RWPE2 (cell line): ENCODE measurements around the gene PRG2.
"Not testable (repeated sequence)": the region's sequence is repeated elsewhere in the genome, so short reads cannot be mapped to it uniquely, and the experiment has no call there.

Source experiments
- ATAC-seq: fragments of 200-7000 bp; cut with Tn5 transposase; 3 replicates; pipeline ENCODE4 v1.9.1; 2021; ENCODE audit warnings: low read depth
- DNase-seq: peaks from one replicate; pipeline ENCODE4 v3.0.0-alpha.2; 2020; ENCODE audit warnings: low spot score
- H3K27ac ChIP-seq: fragments of 450-650 bp; 2 replicates; pipeline ENCODE4 v1.5.1; 2017; ENCODE audit warnings: mild to moderate bottlenecking; ENCODE audit not compliant: poor library complexity, severe bottlenecking
- H3K27me3 ChIP-seq: fragments of 250-450 bp; sonication (Bioruptor Pico); 2 replicates; pipeline ENCODE4 v1.5.1; 2021; ENCODE audit warnings: mild to moderate bottlenecking, moderate library complexity; ENCODE audit not compliant: insufficient read depth, poor library complexity, severe bottlenecking
- H3K36me3 ChIP-seq: fragments of 250-450 bp; sonication (Bioruptor Pico); 2 replicates; pipeline ENCODE4 v1.5.1; 2020; ENCODE audit warnings: low read depth, mild to moderate bottlenecking, moderate library complexity
- H3K4me1 ChIP-seq: fragments of 250-450 bp; sonication (Bioruptor Pico); 2 replicates; pipeline ENCODE4 v1.5.1; 2021; ENCODE audit warnings: mild to moderate bottlenecking, moderate library complexity; ENCODE audit not compliant: insufficient read depth, poor library complexity, severe bottlenecking
- H3K4me3 ChIP-seq: fragments of 250-450 bp; sonication (Bioruptor Pico); 2 replicates; pipeline ENCODE4 v1.5.1; 2021; ENCODE audit warnings: mild to moderate bottlenecking, moderate library complexity; ENCODE audit not compliant: severe bottlenecking
- H3K9me3 ChIP-seq: fragments of 250-450 bp; sonication (Bioruptor Pico); 2 replicates; pipeline ENCODE4 v1.5.1; 2021; ENCODE audit warnings: mild to moderate bottlenecking, moderate library complexity; ENCODE audit not compliant: severe bottlenecking
- TF ChIP-seq, protein P1 (sequence below): fragments of 450-650 bp; IDR thresholded peaks from one replicate; pipeline ENCODE4 v1.5.1; 2017; ENCODE audit warnings: mild to moderate bottlenecking, moderate library complexity; ENCODE audit not compliant: poor library complexity, severe bottlenecking

PRG2 gene

GRCh38 chr11:57341250-57341808 is 49.1 kb downstream of the PRG2 start:
- Histone ChIP-seq H3K9me3 (no peaks in the 10 kb centered on the region), H3K4me3 (no peak overlapping the region), H3K27ac (no peak overlapping the region), H3K36me3 (no peaks in the 10 kb centered on the region), H3K4me1 (peaks cover 2% of the 10 kb centered on the region), H3K27me3 (no peaks in the 10 kb centered on the region)
- TF ChIP-seq, protein P1, sequence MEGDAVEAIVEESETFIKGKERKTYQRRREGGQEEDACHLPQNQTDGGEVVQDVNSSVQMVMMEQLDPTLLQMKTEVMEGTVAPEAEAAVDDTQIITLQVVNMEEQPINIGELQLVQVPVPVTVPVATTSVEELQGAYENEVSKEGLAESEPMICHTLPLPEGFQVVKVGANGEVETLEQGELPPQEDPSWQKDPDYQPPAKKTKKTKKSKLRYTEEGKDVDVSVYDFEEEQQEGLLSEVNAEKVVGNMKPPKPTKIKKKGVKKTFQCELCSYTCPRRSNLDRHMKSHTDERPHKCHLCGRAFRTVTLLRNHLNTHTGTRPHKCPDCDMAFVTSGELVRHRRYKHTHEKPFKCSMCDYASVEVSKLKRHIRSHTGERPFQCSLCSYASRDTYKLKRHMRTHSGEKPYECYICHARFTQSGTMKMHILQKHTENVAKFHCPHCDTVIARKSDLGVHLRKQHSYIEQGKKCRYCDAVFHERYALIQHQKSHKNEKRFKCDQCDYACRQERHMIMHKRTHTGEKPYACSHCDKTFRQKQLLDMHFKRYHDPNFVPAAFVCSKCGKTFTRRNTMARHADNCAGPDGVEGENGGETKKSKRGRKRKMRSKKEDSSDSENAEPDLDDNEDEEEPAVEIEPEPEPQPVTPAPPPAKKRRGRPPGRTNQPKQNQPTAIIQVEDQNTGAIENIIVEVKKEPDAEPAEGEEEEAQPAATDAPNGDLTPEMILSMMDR = no peak
- DNase-seq = no peak
- ATAC-seq = no peak

GRCh38 chr11:57340039-57340615 is 50.3 kb downstream of the PRG2 start:
- TF ChIP-seq, protein P1 = no peak
- H3K9me3 ChIP-seq = no peaks in the 10 kb centered on the region
- no peak for ATAC-seq

GRCh38 chr11:57339328-57339727 is 51.1 kb downstream of the PRG2 start:
- peaks cover 7% of the 10 kb centered on the region for H3K36me3 ChIP-seq
- TF ChIP-seq, protein P1 = no peak
- no peak for ATAC-seq

More at GRCh38 chr11:57340039-57340615, 50.3 kb downstream of the PRG2 start:
- Histone ChIP-seq H3K4me1 (peaks cover 5% of the 10 kb centered on the region), H3K27me3 (no peaks in the 10 kb centered on the region), H3K4me3 (no peak overlapping the region), H3K36me3 (no peaks in the 10 kb centered on the region), H3K27ac (no peak overlapping the region)
- DNase-seq = no peak

GRCh38 chr11:57338142-57338541 is 52.3 kb downstream of the PRG2 start, which contains the start of gene P2RX3:
P2RX3 (plus strand) TSS chr11:57338352; CDS start chr11:57338551, 199 bp downstream.
- TF ChIP-seq, protein P1 = no peak
- H3K27me3 ChIP-seq = no peaks in the 10 kb centered on the region
- H3K4me3 ChIP-seq = no peak within 1 kb of the TSS
- peaks cover 19% of the 10 kb centered on the region for H3K36me3 ChIP-seq
- H3K27ac ChIP-seq = no peak within 1 kb of the TSS
- DNase-seq (no peak), ATAC-seq (no peak)
- peaks cover 14% of the 10 kb centered on the region for H3K4me1 ChIP-seq
- no peaks in the 10 kb centered on the region for H3K9me3 ChIP-seq

More at GRCh38 chr11:57339328-57339727, 51.1 kb downstream of the PRG2 start:
- no peak overlapping the region for H3K4me3 ChIP-seq
- DNase-seq = no peak
- H3K27ac ChIP-seq = no peak overlapping the region
- H3K4me1 ChIP-seq = peaks cover 12% of the 10 kb centered on the region
- H3K27me3 ChIP-seq = no peaks in the 10 kb centered on the region
- H3K9me3 ChIP-seq = no peaks in the 10 kb centered on the region

GRCh38 chr11:57336856-57337255 is 53.6 kb downstream of the PRG2 start:
- peaks cover 32% of the 10 kb centered on the region for H3K36me3 ChIP-seq
- not testable (repeated sequence) for H3K27me3 ChIP-seq, DNase-seq, H3K27ac ChIP-seq, H3K9me3 ChIP-seq, ATAC-seq, H3K4me3 ChIP-seq
- H3K4me1 ChIP-seq = peaks cover 14% of the 10 kb centered on the region
